ENCODE measurements around the gene SMG6. TPM values are rescaled to one million over a fixed set of nuclear protein-coding genes. Genes with fewer than 3 reads are reported as not detected.
A peak's percentile ranks its signal among the peaks of the same experiment; 100 is the strongest.

SMG6 gene
- total RNA-seq, 1 experiment from 2014 or later: 25.6 TPM

DNA sequence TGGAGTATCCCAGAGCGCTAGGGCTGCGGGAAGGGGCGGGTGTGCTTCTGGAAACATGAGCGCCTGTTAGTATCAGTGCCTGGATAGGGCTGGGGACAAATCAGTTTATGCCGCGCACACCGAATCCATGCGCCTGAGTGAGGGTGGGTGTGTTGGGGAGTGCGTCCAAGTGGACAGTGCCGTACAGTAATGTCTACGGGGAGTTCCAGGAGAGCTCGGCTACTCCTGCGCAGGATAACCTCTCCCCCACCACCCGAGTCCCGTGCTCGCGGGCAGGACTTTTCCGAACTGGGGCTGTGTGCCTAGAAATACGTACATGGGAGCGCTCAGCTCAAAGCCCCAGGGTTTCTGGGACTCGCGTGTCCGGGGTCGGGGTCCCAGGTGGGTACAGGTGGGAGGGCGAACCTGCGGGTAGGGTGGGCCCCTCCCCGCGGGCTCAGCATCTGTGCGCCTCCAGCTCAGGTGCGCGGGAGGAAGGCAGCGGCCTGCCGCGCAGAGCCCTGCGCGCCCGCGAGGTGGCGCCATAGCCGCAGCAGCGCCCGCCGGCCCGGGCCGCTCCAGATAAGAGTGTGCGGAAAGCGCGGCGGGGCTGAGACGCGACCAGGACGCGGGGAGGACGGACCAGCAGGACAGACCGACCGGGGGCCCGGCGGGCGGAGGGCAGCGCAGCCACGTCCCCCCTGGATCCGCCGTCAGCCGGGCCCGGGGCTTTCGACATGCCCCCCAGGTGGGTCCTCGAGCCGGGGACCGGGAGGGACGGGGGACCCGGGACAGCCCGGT, 248.9 kb downstream of the SMG6 start, which contains the start of gene HIC1 (continued):
- TF ChIP-seq, protein P1, sequence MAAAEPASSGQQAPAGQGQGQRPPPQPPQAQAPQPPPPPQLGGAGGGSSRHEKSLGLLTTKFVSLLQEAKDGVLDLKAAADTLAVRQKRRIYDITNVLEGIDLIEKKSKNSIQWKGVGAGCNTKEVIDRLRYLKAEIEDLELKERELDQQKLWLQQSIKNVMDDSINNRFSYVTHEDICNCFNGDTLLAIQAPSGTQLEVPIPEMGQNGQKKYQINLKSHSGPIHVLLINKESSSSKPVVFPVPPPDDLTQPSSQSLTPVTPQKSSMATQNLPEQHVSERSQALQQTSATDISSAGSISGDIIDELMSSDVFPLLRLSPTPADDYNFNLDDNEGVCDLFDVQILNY (CRISPR knock-in tag; IDR thresholded peaks at IDR 0.05): peak; percentile 54; the same call in 1 of the 2 replicates

DNA sequence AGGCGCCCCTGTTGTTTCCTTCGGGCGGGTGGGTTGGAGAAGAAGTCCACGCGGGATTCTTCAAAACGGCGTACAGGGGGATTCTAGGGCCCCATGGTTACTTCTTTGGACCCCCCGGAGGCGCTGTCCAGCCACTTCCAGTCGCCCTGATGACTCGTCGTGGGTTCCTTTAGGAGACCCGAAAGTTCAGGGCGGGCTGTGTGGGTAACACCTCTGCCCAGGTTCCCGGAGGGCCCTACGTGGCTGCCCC, 249.4 kb downstream of the SMG6 start:
- Mint-ChIP-seq H3K4me3 (peak overlapping the region; percentile 60), H3K4me1 (no peaks in the 10 kb centered on the region), H3K27ac (no peak overlapping the region), H3K9me3 (no peaks in the 10 kb centered on the region), H3K36me3 (no peaks in the 10 kb centered on the region), H3K27me3 (ENCODE audit: low read depth) (peaks cover 67% of the 10 kb centered on the region)
- ChIA-PET CTCF (interaction anchor here (0.5 to 6.2 kb wide), 51 partner anchors 8 to 337 kb away, joined by 3 to 229 read pairs (median 5); partner anchors contain the start of genes DPH1, OVCA2, SGSM2 and TSR1), POLR2A (no interaction called here)
- TF ChIP-seq PRDM15 (CRISPR knock-in tag; IDR thresholded peaks at IDR 0.05): no peak
- no peak for TF ChIP-seq NR3C1 (CRISPR knock-in tag; conservative IDR thresholded peaks at IDR 0.05; ENCODE audit: low read depth)
- no peak for TF ChIP-seq IRF2 (CRISPR knock-in tag; IDR thresholded peaks at IDR 0.05; ENCODE audit: borderline replicate concordance, low read depth)
- TF ChIP-seq JUN (CRISPR knock-in tag; IDR thresholded peaks at IDR 0.05): no peak
- no peak for TF ChIP-seq ESRRA (CRISPR knock-in tag; IDR thresholded peaks at IDR 0.05; ENCODE audit: borderline replicate concordance)
- TF ChIP-seq, protein P2, sequence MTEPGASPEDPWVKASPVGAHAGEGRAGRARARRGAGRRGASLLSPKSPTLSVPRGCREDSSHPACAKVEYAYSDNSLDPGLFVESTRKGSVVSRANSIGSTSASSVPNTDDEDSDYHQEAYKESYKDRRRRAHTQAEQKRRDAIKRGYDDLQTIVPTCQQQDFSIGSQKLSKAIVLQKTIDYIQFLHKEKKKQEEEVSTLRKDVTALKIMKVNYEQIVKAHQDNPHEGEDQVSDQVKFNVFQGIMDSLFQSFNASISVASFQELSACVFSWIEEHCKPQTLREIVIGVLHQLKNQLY (CRISPR knock-in tag; IDR thresholded peaks at IDR 0.05): no peak
- TF ChIP-seq TCF7 (CRISPR knock-in tag; IDR thresholded peaks at IDR 0.05; ENCODE audit: low read depth): no peak
- no peak for TF ChIP-seq NR1H2 (CRISPR knock-in tag; IDR thresholded peaks at IDR 0.05)
- TF ChIP-seq OVOL2 (CRISPR knock-in tag; IDR thresholded peaks at IDR 0.05; ENCODE audit: borderline replicate concordance): no peak
- TF ChIP-seq CBFB (CRISPR knock-in tag; IDR thresholded peaks at IDR 0.05; ENCODE audit: low read depth): no peak
- no peak for TF ChIP-seq ZNF232 (CRISPR knock-in tag; IDR thresholded peaks at IDR 0.05)
- TF ChIP-seq, protein P3, sequence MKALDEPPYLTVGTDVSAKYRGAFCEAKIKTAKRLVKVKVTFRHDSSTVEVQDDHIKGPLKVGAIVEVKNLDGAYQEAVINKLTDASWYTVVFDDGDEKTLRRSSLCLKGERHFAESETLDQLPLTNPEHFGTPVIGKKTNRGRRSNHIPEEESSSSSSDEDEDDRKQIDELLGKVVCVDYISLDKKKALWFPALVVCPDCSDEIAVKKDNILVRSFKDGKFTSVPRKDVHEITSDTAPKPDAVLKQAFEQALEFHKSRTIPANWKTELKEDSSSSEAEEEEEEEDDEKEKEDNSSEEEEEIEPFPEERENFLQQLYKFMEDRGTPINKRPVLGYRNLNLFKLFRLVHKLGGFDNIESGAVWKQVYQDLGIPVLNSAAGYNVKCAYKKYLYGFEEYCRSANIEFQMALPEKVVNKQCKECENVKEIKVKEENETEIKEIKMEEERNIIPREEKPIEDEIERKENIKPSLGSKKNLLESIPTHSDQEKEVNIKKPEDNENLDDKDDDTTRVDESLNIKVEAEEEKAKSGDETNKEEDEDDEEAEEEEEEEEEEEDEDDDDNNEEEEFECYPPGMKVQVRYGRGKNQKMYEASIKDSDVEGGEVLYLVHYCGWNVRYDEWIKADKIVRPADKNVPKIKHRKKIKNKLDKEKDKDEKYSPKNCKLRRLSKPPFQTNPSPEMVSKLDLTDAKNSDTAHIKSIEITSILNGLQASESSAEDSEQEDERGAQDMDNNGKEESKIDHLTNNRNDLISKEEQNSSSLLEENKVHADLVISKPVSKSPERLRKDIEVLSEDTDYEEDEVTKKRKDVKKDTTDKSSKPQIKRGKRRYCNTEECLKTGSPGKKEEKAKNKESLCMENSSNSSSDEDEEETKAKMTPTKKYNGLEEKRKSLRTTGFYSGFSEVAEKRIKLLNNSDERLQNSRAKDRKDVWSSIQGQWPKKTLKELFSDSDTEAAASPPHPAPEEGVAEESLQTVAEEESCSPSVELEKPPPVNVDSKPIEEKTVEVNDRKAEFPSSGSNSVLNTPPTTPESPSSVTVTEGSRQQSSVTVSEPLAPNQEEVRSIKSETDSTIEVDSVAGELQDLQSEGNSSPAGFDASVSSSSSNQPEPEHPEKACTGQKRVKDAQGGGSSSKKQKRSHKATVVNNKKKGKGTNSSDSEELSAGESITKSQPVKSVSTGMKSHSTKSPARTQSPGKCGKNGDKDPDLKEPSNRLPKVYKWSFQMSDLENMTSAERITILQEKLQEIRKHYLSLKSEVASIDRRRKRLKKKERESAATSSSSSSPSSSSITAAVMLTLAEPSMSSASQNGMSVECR (CRISPR knock-in tag; IDR thresholded peaks at IDR 0.05; ENCODE audit: borderline replicate concordance): no peak
- DNase-seq (ENCODE audit: low spot score) (no peak), ATAC-seq (no peak)

Measured in WTC11 (cell line).